Smooth muscle cell (in vitro differentiated cells): ENCODE data around the gene KRTAP10-2. TPM values are rescaled to one million over a fixed set of nuclear protein-coding genes. Genes with fewer than 3 reads are reported as not detected.

Experiments used
- DNase-seq: peaks from one replicate; lab custom pipeline; 2025; ENCODE audit not compliant: unreplicated experiment; lab: John Stamatoyannopoulos, UW
- H2AFZ ChIP-seq: fragments of 200-600 bp; sonication (generic); 2 replicates; pipeline ENCODE4 v1.6.0; 2016; ENCODE audit warnings: antibody characterized with exemption, low read depth, mild to moderate bottlenecking
- H3F3A ChIP-seq: fragments of 200-600 bp; sonication (generic); 2 replicates; pipeline ENCODE4 v1.6.0; 2017; ENCODE audit warnings: antibody characterized with exemption, low read depth
- H3K27ac ChIP-seq: fragments of 200-600 bp; sonication (generic); 2 replicates; pipeline ENCODE4 v1.5.1; 2016; ENCODE audit warnings: low read depth, mild to moderate bottlenecking
- H3K27me3 ChIP-seq: fragments of 200-600 bp; sonication (generic); 2 replicates; pipeline ENCODE4 v1.6.1; 2016; ENCODE audit warnings: low read depth, mild to moderate bottlenecking
- H3K36me3 ChIP-seq: fragments of 200-600 bp; sonication (generic); 2 replicates; pipeline ENCODE4 v1.5.1; 2016; ENCODE audit warnings: low read depth
- H3K4me1 ChIP-seq: fragments of 200-600 bp; sonication (generic); 2 replicates; pipeline ENCODE4 v1.5.1; 2016; ENCODE audit warnings: low read depth
- H3K4me2 ChIP-seq: fragments of 200-600 bp; sonication (generic); 2 replicates; pipeline ENCODE4 v1.6.0; 2016; ENCODE audit warnings: mild to moderate bottlenecking
- H3K4me3 ChIP-seq: fragments of 200-600 bp; sonication (generic); 2 replicates; pipeline ENCODE4 v1.5.1; 2016; ENCODE audit warnings: mild to moderate bottlenecking
- H3K79me2 ChIP-seq: fragments of 200-600 bp; sonication (generic); 2 replicates; pipeline ENCODE4 v1.6.0; 2016; ENCODE audit warnings: low read depth, mild to moderate bottlenecking
- H3K9ac ChIP-seq: fragments of 200-600 bp; sonication (generic); 2 replicates; pipeline ENCODE4 v1.6.0; 2016; ENCODE audit warnings: low read depth
- H3K9me3 ChIP-seq: fragments of 200-600 bp; sonication (generic); replicated peaks from 2 replicates; pipeline ENCODE4 v1.5.1; 2016; ENCODE audit warnings: low read depth
- H4K20me1 ChIP-seq: fragments of 200-600 bp; sonication (generic); 2 replicates; pipeline ENCODE4 v1.6.0; 2016; ENCODE audit warnings: low read depth
- CTCF ChIP-seq: fragments of 200-600 bp; sonication (generic); IDR thresholded peaks from 2 replicates; pipeline ENCODE4 v1.5.1; 2017; ENCODE audit warnings: borderline replicate concordance, mild to moderate bottlenecking, antibody characterized with exemption; ENCODE audit not compliant: insufficient read depth, poor library complexity, severe bottlenecking
- WGBS: methylation state at CpG from one replicate; pipeline ENCODE4 v1.1.7; 2016; ENCODE audit warnings: low lambda C conversion rate; 5-methylcytosine and 5-hydroxymethylcytosine counted together
- polyA plus RNA-seq: library from polyadenylated mRNA; unstranded; fragments of >200 nt; fragmentation: Nextera tagmentation; extraction: Ambion mirVana; gene quantifications from 2 replicates; pipeline ENCODE4 v1.2.1, GENCODE V29; 2016
- total RNA-seq: library from RNA; depleted of rRNA; stranded (reverse); fragments of >200 nt; gene quantifications from 2 replicates; pipeline ENCODE4 v1.2.3, GENCODE V29; 2014

Gene KRTAP10-2
- total and polyA plus RNA-seq, 2 experiments from 2014 or later: not detected

DNA sequence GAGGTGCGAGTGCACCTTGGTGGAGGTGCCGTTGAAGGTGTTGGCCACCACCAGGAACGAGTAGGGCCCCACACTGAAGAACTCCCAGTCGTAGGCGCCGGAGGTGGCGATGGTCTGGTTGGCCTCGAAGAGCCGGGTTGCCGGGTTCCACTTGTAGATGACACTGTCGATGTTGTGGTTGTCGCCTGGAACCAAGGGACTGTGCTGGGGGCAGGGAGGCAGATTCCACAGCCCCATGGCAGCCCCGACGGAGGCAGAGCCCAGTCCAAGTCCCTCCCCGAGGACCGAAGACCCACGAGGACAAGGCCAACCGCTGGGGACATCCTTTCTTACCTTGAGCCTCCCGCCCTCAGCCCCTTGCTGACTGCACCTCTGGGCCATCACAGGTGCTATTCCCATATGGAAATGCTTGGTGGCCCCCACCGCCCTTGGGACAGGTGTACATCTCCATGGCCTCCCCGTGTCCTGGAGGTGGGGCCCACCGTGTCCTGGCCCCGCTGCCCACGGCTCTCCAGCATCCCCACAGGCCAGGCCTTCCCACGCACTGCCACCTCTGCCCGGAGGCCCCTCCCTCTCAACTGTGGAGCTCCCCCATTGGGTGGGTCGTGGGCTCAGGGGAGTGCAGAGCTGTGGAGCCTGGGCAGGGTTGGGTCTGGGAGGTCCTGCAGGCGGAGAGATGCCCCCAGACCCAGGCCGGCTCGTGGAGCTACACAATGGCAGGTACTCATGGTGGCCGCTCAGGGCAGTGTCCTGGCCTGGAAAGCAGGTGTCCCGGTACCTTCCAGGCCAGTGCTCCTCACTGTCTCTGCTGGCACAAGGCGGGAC is 29.2 kb downstream of the KRTAP10-2 start:
- Histone ChIP-seq H3K9me3 (no peaks in the 10 kb centered on the region), H2AFZ (no peak overlapping the region), H3K27me3 (no peaks in the 10 kb centered on the region), H3K36me3 (no peaks in the 10 kb centered on the region), H3K4me1 (no peaks in the 10 kb centered on the region), H3K4me3 (no peak overlapping the region), H3K4me2 (no peak overlapping the region), H3K79me2 (no peaks in the 10 kb centered on the region), H3F3A (no peaks in the 10 kb centered on the region), H3K9ac (no peak overlapping the region), H4K20me1 (no peaks in the 10 kb centered on the region), H3K27ac (no peak overlapping the region)
- TF ChIP-seq CTCF: no peak
- no peak for DNase-seq
- 95% methylated on average over 30 of the region's 33 CpGs for WGBS

GRCh38 chr21:44521301-44521927 is 29.9 kb downstream of the KRTAP10-2 start:
- Histone ChIP-seq H2AFZ (no peak overlapping the region), H3K9me3 (no peaks in the 10 kb centered on the region), H3K4me3 (no peak overlapping the region), H3K27me3 (no peaks in the 10 kb centered on the region), H3K9ac (no peak overlapping the region), H3K4me1 (no peaks in the 10 kb centered on the region), H3F3A (no peaks in the 10 kb centered on the region), H3K4me2 (no peak overlapping the region), H3K36me3 (no peaks in the 10 kb centered on the region), H3K79me2 (no peaks in the 10 kb centered on the region), H3K27ac (no peak overlapping the region), H4K20me1 (no peaks in the 10 kb centered on the region)
- DNase-seq: no peak
- 97% methylated on average over 22 of the region's 22 CpGs for WGBS
- no peak for TF ChIP-seq CTCF

DNA sequence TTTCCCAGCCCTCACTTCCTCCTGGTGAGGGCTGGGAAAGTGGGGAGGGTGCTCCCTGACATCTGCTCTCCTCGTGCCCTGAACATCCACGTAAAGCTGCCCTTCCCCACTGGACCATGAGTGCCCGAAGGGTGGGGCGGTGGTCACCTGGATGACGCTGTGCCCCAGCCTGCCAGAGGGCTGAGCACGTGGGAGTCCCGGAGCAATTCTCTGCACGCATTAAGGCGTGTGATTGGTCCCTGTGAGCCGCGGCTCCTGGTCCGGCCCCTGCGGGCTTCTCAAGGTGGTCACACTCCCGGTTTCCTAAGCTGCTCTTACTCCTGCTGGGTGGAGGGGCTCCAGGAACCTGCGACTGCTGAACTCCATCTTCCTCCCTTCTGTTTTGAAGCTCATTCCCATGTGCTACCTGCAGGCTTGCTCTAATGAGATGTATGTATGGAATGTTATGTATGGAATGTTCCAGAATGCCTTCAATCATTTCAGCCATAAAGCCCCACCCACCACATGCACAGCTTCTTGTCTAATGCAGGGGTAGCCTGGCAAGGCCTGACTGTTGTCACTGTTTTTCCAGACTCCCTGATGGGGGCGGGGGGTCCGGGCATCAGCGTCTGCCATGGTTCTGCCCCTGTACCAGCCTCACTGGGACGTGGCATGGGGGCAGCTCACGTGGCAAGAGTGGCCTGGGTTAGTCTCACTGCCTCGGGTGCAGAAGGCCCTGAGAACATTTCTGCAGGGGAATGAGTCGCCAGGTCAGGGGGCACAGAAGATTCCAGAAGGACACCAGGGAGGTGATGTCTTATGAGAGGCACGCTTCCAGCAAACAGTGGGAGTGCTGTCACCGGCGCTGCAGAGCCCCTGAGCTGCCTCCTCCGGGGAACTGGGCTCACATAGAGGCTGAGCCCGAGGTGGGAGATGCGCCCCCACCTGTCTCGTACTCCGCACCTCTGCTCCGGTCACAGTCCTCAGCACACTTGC is 30.7 kb downstream of the KRTAP10-2 start:
- Histone ChIP-seq H3K9ac (no peak overlapping the region), H3K4me3 (no peak overlapping the region), H3F3A (no peaks in the 10 kb centered on the region), H2AFZ (no peak overlapping the region), H3K36me3 (no peaks in the 10 kb centered on the region), H3K27ac (no peak overlapping the region), H3K4me1 (no peaks in the 10 kb centered on the region), H3K79me2 (no peaks in the 10 kb centered on the region), H3K4me2 (no peak overlapping the region), H3K27me3 (no peaks in the 10 kb centered on the region), H3K9me3 (no peaks in the 10 kb centered on the region), H4K20me1 (no peaks in the 10 kb centered on the region)
- DNase-seq: no peak
- TF ChIP-seq CTCF: no peak
- 90% methylated on average over 31 of the region's 31 CpGs for WGBS
